DMS 273 (cell line): ENCODE measurements around the gene MAP2K3.

Experiments
- DNase-seq: peaks from one replicate; lab custom pipeline; 2025; ENCODE audit not compliant: unreplicated experiment; lab: John Stamatoyannopoulos, UW

MAP2K3 gene

GRCh38 chr17:21282231-21282630, 2.3 kb upstream of the MAP2K3 start:
- DNase-seq = peak; percentile 29

- DNase-seq = no peak
These were observed 1.7 kb upstream of the MAP2K3 start for GRCh38 chr17:21282850-21283249.

- DNase-seq = peak; percentile 59
These were observed 811 bp upstream of the MAP2K3 start for GRCh38 chr17:21283482-21284318.

- DNase-seq = peak; percentile 44
These were observed 904 bp downstream of the MAP2K3 start for GRCh38 chr17:21285164-21286065.

GRCh38 chr17:21286066-21286770, 1.7 kb downstream of the MAP2K3 start:
- DNase-seq = peak; percentile 64

- DNase-seq = no peak
These were observed 2.6 kb downstream of the MAP2K3 start for GRCh38 chr17:21286909-21287702.

- peak; percentile 80 for DNase-seq
These were observed 3.4 kb downstream of the MAP2K3 start for GRCh38 chr17:21287703-21288449.

- DNase-seq = peak; percentile 19
These were observed 4.1 kb downstream of the MAP2K3 start for GRCh38 chr17:21288571-21289017.

GRCh38 chr17:21289175-21289901, 4.8 kb downstream of the MAP2K3 start:
- no peak for DNase-seq

- DNase-seq = peak; percentile 61
These were observed 5.5 kb downstream of the MAP2K3 start for GRCh38 chr17:21289902-21290571.

GRCh38 chr17:21291357-21291756, 6.8 kb downstream of the MAP2K3 start:
- DNase-seq = no peak

GRCh38 chr17:21291862-21292261, 7.4 kb downstream of the MAP2K3 start:
- no peak for DNase-seq

GRCh38 chr17:21292867-21293830, 8.6 kb downstream of the MAP2K3 start:
- DNase-seq = no peak

GRCh38 chr17:21293831-21294210, 9.3 kb downstream of the MAP2K3 start:
- DNase-seq = no peak

- DNase-seq = no peak
These were observed 10.0 kb downstream of the MAP2K3 start for GRCh38 chr17:21294321-21295035.

- DNase-seq = peak; percentile 56
These were observed 10.8 kb downstream of the MAP2K3 start for GRCh38 chr17:21295036-21295952.
